ENCODE data around the gene TUBGCP6. TPM values are rescaled to one million over a fixed set of nuclear protein-coding genes. Genes with fewer than 3 reads are reported as not detected.

Gene TUBGCP6
- total RNA-seq, 1 donor from 2014 or later, result 29.3 TPM

DNA sequence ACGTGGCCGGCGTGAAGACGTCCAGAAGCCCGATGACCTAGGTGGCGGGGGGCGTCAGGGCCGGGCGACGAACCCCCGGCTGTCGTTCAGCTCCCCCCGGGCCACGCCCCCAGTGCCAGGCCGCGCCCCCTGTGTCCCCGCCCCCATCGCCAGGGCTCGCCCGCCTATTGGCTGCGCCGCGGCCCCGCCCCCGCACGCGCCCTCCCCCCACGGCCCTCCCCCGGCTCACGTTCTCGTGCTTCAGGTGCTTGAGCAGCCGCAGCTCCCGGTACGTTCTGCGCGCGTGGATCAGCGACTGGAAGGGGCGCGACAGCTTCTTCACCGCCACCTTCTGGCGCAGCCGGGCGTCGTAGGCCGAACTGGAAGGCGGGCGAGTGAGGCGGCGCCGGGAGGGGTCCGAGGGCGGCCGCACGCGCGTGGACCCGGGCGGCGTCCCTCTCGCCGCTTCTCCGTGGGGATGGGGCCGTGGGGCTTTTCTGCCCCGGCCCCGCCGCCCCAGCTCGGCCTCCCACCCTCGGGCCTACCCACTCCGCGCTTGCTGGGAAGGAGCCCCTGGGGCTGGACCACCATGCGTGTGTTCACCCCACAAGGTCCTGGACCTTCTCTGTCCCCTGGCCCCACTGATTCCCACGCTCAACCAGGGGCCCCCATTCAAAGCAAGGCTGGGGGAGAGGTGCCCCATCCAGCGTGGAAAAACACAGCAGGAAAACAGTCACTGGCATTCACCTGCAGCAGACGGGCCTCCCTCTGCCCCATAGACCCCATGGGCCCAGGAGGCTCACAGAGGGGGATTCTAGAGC is 23.0 kb upstream of the TUBGCP6 start:
- DNase-seq (ENCODE audit: low spot score in 2 of 2) (peak in 1 of 2 donors; percentile 78), FAIRE-seq (no peak)

- FAIRE-seq, result no peak
- no peak for DNase-seq (ENCODE audit: low spot score in 2 of 2)
These were observed 22.2 kb upstream of the TUBGCP6 start for GRCh38 chr22:50266994-50267393.

DNA sequence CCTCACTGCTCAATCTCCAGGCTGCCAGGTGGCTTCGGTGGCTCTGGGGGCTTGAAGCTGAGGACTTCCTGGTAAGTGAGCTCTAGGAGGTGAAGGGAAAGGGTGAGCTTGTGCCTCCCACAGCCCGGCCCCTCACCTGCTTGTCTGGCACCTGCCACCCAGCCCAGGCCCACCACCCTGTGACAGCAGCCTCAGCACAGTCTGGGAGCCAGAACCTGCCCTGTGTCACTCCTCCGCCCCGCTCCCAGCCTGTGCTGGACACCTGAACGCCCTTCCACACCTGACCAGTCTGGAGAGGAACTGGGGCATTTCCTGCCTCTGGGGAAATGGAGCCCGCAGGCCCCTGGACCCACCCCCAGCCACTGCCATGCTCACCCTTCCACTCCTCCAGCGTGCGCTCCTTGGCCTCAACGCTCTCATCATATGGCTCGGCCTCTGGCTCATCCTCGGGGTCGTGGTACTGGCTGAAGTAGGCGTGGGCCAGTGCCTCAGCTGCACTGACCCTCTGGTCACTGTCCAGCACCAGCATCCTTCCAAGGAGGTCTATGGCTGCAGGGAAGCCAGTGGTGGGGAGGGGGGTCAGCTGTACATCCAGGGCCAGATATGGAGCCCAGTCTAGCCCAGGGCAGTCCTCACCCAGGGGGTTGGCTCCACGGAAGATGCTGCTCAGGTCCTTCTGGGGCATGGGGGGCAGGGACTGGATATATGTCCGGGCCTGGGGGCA is 20.3 kb upstream of the TUBGCP6 start:
- DNase-seq (ENCODE audit: low spot score in 2 of 2) (no peak), FAIRE-seq (no peak)

- FAIRE-seq (no peak), DNase-seq (ENCODE audit: low spot score in 2 of 2) (no peak)
These were observed 19.4 kb upstream of the TUBGCP6 start for GRCh38 chr22:50264104-50264745.

DNA sequence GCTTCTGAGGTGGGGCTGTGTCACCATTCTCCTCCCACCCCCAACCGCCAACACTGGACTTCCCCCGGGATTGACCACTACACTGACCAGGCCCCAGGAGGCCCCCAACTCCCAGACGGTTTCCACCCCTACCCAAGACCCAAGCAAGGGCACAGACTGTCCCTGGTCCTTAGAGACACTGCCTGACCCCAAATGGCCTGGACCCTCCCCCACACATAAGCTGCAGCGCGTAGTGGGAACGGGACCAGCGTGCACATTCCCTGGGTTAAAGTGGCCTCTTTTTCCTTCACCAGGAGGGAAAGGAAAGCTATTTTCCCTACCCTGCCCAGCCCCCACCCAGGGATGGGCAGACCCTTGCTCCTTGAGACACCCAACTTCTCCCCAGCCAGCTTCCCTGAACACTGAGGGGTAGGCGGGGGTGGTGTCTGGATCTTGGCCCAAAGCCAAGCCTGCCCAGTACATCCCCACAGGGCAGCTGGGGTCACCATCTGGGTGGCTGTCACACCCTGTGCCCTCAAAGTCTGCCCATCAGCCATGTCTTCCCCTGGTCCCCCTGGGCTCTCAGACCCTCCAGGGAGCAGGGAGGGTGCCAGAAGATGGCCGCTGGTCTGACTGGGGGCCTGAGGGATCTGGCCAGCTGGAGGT is 18.3 kb upstream of the TUBGCP6 start:
- DNase-seq (ENCODE audit: low spot score in 2 of 2) (no peak), FAIRE-seq (no peak)

DNA sequence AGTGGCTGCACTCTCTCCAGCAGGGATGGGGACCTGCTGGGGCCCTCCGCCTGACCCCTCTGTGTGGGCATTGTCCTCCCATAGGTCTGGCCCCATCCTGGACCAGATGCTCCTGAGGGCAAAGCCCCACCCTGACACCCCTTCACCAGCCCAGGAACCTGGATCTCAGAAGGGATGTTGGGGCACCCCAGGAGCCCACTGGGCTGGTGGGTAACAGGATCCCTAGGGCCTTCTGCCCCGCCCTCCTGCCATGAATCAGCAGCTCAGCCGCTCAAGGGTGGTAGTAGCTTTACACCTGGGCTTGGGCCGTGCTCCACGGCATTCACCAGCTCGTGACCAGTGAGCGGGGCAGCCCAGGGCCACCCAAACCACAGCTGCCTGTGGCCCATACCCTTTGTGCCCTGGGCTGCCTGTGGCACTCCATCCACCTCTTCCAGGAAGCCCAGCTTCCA is 17.7 kb upstream of the TUBGCP6 start:
- FAIRE-seq (no peak), DNase-seq (ENCODE audit: low spot score in 2 of 2) (no peak)

DNA sequence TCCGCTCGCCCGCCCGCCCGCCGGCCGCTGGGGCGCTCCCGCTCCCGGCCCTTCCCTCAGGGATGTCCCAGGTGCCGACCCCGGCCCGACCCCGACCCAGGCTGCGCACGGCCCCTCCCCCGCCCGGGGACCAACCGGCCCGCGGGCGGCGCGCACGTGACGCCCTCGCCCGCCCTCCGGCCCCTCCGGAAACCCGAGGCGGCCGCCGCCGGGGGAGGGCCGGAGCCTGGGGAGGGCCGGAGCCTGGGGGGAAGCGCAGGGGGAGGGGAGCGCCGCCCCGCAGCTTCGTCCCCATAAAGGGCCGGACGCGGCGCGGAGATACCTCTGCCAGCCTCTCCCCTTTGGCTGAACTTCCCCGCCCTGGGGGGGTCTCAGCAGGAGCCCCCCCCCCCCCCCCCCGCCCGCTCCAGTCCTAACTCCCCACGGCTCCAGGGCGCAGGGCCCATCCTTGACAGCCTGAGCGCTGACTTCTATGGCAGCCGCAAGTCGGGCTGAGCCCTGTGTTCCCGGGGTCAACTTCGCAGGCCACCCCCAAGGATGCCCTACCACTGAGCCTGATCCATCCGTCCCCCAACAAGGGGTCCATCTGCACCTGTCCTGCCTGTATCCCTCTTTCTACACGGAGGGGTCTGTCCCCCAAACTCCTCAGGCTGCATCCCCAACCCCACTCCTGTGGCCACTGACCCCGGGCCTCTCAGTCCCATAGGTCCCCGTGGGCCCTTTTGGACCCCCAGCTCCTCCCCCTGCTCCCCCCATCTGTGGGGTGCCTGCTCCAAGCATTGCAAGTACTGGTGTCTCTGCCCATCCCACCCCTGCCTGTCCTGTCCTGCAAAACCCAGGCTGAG is 17.0 kb upstream of the TUBGCP6 start, which contains the start of gene MAPK12:
Gene MAPK12 (minus strand): TSS at position 69 of the 845 bp plus-strand sequence. CDS start 174 bp downstream, outside the sequence.
- no peak for FAIRE-seq
- peak; percentile 80 to 87 for DNase-seq (ENCODE audit: low spot score in 2 of 2)

DNA sequence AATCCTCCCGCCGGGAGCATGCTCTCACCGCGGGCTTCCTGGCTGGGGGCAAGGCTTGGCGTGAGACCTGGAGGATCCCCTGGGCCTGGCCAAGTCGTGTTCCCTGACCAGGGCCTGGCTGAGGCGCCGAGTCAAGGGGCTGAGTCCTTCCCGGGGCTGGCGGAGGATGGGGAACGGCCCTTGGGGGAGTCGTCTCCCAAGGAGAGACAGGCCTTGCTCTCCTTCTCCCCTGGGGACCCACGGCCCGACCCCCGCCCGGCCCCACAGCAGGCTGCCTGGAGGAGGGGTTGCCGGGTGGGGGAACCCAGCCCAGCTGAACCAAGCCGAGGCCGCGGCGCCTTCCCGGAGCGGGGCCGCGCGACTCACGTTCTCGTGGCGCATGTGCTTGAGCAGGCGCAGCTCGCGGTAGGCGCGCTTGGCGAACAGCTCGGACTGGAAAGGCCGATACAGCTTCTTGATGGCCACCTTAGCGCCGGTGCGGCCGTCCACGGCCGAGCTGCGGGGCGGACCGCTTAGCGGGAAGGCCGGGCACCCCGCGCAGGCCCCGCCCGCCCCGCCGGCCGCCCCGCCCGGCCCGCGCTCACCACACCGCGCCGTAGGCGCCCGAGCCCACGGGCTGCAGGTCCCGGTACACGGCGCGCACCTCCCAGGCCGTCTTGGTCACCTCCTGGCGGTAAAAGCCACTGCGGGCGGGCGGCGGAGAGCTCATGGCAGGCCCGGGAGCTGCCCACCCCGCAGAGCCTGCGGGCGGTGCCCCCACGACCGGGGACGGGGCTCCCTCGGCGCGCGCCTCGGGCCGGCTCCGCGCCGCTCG is 16.2 kb upstream of the TUBGCP6 start:
- DNase-seq (ENCODE audit: low spot score in 2 of 2), result peak; percentile 67 to 71
- FAIRE-seq, result no peak

DNA sequence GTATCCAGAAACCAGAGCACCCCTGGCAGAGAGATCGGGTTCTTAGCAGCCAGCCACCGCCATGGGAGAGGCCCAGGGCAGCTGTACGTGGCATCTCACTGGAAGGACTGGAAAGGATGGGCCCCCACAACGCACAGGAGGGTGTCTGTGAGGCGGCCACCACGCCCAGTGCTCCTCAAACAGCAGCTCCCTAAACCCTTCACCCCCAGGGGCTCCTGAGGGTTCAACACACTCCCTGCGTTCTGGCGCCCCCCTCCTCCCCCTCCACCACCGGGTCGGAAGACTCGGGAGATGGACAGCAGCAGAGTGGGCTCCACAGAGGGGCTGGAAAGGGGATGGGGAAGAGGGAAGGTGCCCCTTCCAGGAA is 15.6 kb upstream of the TUBGCP6 start:
- FAIRE-seq, result no peak

GRCh38 chr22:50259302-50259701 is 14.5 kb upstream of the TUBGCP6 start:
- DNase-seq (ENCODE audit: low spot score in 2 of 2), result no peak
- no peak for FAIRE-seq

More for the DNA sequence above, 15.6 kb upstream of the TUBGCP6 start:
- no peak for DNase-seq (ENCODE audit: low spot score in 2 of 2)

- no peak for DNase-seq (ENCODE audit: low spot score in 2 of 2)
- FAIRE-seq, result no peak
These were observed 13.8 kb upstream of the TUBGCP6 start for GRCh38 chr22:50258361-50259292.

DNA sequence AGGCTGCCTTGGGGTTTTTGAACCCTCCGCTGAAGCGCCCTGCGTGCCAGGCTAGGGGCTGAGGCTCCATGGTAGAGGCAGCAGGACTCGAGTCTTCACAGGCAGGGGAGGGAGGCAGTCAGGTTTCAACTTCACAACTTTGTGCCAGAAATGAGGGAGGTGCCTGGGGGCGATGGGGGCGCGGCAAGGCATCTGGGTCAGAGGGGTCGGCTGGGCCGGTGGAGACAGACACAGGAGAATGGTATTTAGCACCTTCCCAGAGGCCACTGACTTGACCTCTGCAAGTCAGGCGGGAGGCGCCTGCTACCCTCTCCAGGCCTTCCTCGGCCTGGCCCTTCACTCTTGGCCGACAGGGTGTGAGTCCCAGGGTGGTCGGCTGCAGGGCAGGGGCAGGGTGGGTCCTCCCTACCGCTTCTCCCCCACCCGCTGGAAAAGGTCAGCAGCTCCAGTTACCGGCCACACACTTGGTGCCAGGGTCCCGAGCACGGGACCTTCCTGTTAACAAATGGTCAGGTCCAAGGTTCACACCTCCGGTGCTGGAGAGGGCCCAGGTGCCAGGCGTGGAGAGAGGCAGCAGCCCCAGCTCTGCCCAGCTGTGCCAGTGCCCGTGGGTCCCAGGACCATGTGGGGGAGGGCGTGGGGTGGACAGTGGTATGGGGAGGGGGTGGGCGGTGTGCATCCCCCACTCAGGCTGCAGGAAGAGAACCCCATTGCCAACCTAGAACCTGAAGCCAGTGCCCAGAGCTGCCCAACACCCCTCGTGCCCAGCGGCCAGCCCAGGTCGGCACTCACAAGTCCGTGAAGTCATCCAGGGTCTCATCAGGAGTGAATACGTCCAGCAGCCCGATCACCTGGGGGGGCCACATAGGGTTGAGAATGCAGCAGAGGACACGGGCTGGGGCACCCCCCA is 12.9 kb upstream of the TUBGCP6 start:
- FAIRE-seq, result no peak
- no peak for DNase-seq (ENCODE audit: low spot score in 2 of 2)

- DNase-seq (ENCODE audit: low spot score in 2 of 2) (no peak), FAIRE-seq (no peak)
These were observed 12.2 kb upstream of the TUBGCP6 start for GRCh38 chr22:50257041-50257440.

- FAIRE-seq, result no peak
These were observed 11.5 kb upstream of the TUBGCP6 start for GRCh38 chr22:50256258-50256862.

GRCh38 chr22:50255607-50256006 is 10.8 kb upstream of the TUBGCP6 start:
- no peak for DNase-seq (ENCODE audit: low spot score in 2 of 2)
- FAIRE-seq, result no peak

More at GRCh38 chr22:50256258-50256862, 11.5 kb upstream of the TUBGCP6 start:
- no peak for DNase-seq (ENCODE audit: low spot score in 2 of 2)

- FAIRE-seq (no peak), DNase-seq (ENCODE audit: low spot score in 2 of 2) (no peak)
These were observed 10.3 kb upstream of the TUBGCP6 start for GRCh38 chr22:50255099-50255498.
